ENCODE results near the gene FRMD1. TPM values are rescaled to one million over a fixed set of nuclear protein-coding genes. Genes with fewer than 3 reads are reported as not detected.

The FRMD1 gene
- total RNA-seq, 1 donor from 2014 or later: 0.09 TPM

GRCh38 chr6:168096271-168096764, 17.3 kb upstream of the FRMD1 start:
- H3K4me1 ChIP-seq: no peaks in the 10 kb centered on the region
- intact Hi-C loops (cut with DNase I): no loop called here
- ATAC-seq (no peak), DNase-seq (no peak)
- peaks cover 21% of the 10 kb centered on the region for H3K27me3 ChIP-seq
- no peak overlapping the region for H3K4me3 ChIP-seq
- no peaks in the 10 kb centered on the region for H3K9me3 ChIP-seq
- H3K27ac ChIP-seq: no peak overlapping the region
- TF ChIP-seq CTCF (IDR thresholded peaks at IDR 0.05): no peak
- no peaks in the 10 kb centered on the region for H3K36me3 ChIP-seq

- H3K27ac ChIP-seq: no peak overlapping the region
- no peaks in the 10 kb centered on the region for H3K4me1 ChIP-seq
- ATAC-seq: no peak
- peaks cover 17% of the 10 kb centered on the region for H3K27me3 ChIP-seq
- no peaks in the 10 kb centered on the region for H3K36me3 ChIP-seq
- no peak for DNase-seq
- no peak overlapping the region for H3K4me3 ChIP-seq
- H3K9me3 ChIP-seq: no peaks in the 10 kb centered on the region
- no peak for TF ChIP-seq CTCF (IDR thresholded peaks at IDR 0.05)
- intact Hi-C loops (cut with DNase I): no loop called here
These were observed 16.8 kb upstream of the FRMD1 start for GRCh38 chr6:168095716-168096250.

GRCh38 chr6:168095171-168095691, 16.2 kb upstream of the FRMD1 start:
- DNase-seq (no peak), ATAC-seq (no peak)
- H3K36me3 ChIP-seq: no peaks in the 10 kb centered on the region
- H3K4me3 ChIP-seq: no peak overlapping the region
- H3K27ac ChIP-seq: no peak overlapping the region
- no peaks in the 10 kb centered on the region for H3K9me3 ChIP-seq
- peaks cover 12% of the 10 kb centered on the region for H3K27me3 ChIP-seq
- no peaks in the 10 kb centered on the region for H3K4me1 ChIP-seq
- TF ChIP-seq CTCF (IDR thresholded peaks at IDR 0.05): no peak
- intact Hi-C loops (cut with DNase I): no loop called here

- no peak for DNase-seq
- Histone ChIP-seq H3K27ac (no peak overlapping the region), H3K27me3 (no peaks in the 10 kb centered on the region), H3K36me3 (no peaks in the 10 kb centered on the region), H3K4me1 (no peaks in the 10 kb centered on the region), H3K9me3 (no peaks in the 10 kb centered on the region), H3K4me3 (no peak overlapping the region)
- intact Hi-C loops (cut with DNase I): no loop called here
- ATAC-seq: no peak
- no peak for TF ChIP-seq CTCF (IDR thresholded peaks at IDR 0.05)
These were observed 14.6 kb upstream of the FRMD1 start for GRCh38 chr6:168093634-168094033.

GRCh38 chr6:168093071-168093505, 14.1 kb upstream of the FRMD1 start:
- no peaks in the 10 kb centered on the region for H3K4me1 ChIP-seq
- no peaks in the 10 kb centered on the region for H3K27me3 ChIP-seq
- intact Hi-C loops (cut with DNase I): no loop called here
- no peak for TF ChIP-seq CTCF (IDR thresholded peaks at IDR 0.05)
- no peaks in the 10 kb centered on the region for H3K36me3 ChIP-seq
- H3K4me3 ChIP-seq: no peak overlapping the region
- no peak for DNase-seq
- H3K27ac ChIP-seq: no peak overlapping the region
- no peak for ATAC-seq
- H3K9me3 ChIP-seq: no peaks in the 10 kb centered on the region

Data from upper lobe of right lung (tissue), 1 donor.